Mesenchymal stem cell (in vitro differentiated cells and primary cell): ENCODE results near the gene RBM23.

Experiments
- DNase-seq: peaks from one replicate; pipeline ENCODE4 v3.0.0-alpha.2; 2013
- H2AFZ ChIP-seq: one replicate; pipeline ENCODE4 v1.6.1; 2013; ENCODE audit warnings: low read depth, mild to moderate bottlenecking, control low read depth, inconsistent platforms, low read length, moderate library complexity
- H2AK5ac ChIP-seq: 2 replicates; pipeline ENCODE4 v1.6.1; 2013; ENCODE audit warnings: low read length, moderate library complexity, mild to moderate bottlenecking, inconsistent platforms; ENCODE audit not compliant: severe bottlenecking
- H2BK120ac ChIP-seq: one replicate; pipeline ENCODE4 v1.6.1; 2013; ENCODE audit warnings: low read depth, mild to moderate bottlenecking, inconsistent platforms, low read length, moderate library complexity
- H2BK12ac ChIP-seq, 2 experiments: one replicate each; pipeline ENCODE4 v1.6.1; 2013; ENCODE audit warnings: inconsistent platforms in 2 of 2, low read length in 2 of 2, mild to moderate bottlenecking in 2 of 2, moderate library complexity in 2 of 2, control low read depth in 1 of 2
- H2BK15ac ChIP-seq: one replicate; pipeline ENCODE4 v1.6.1; 2013; ENCODE audit warnings: mild to moderate bottlenecking, low read depth, inconsistent platforms; ENCODE audit not compliant: poor library complexity, severe bottlenecking
- H2BK5ac ChIP-seq: 2 replicates; pipeline ENCODE4 v1.6.1; 2013; ENCODE audit warnings: low read depth, mild to moderate bottlenecking, low read length, control low read depth, inconsistent platforms; ENCODE audit not compliant: poor library complexity, severe bottlenecking
- H3K14ac ChIP-seq, 2 experiments: one replicate each; pipeline ENCODE4 v1.6.1; 2013; ENCODE audit warnings: inconsistent platforms in 2 of 2, low read length in 2 of 2, control low read depth in 1 of 2, mild to moderate bottlenecking in 1 of 2, moderate library complexity in 1 of 2
- H3K18ac ChIP-seq, 2 experiments: one replicate each; pipeline ENCODE4 v1.6.1; 2013; ENCODE audit warnings: inconsistent platforms in 2 of 2, low read length in 2 of 2, control low read depth in 1 of 2, low read depth in 1 of 2, mild to moderate bottlenecking in 1 of 2
- H3K23ac ChIP-seq, 2 experiments: one replicate each; pipeline ENCODE4 v1.6.1; 2013; ENCODE audit warnings: inconsistent platforms in 2 of 2, low read length in 2 of 2, mild to moderate bottlenecking in 2 of 2, moderate library complexity in 2 of 2, control low read depth in 1 of 2
- H3K27ac ChIP-seq: 2 replicates; pipeline ENCODE4 v1.5.1; 2013; ENCODE audit warnings: mild to moderate bottlenecking, moderate library complexity, low read length, control low read depth, inconsistent platforms; ENCODE audit not compliant: poor library complexity, severe bottlenecking
- H3K27me3 ChIP-seq, 2 experiments: 2 replicates each; pipeline versions ENCODE4 v1.6.1 to v1.7.0; 2013; ENCODE audit warnings: low read length in 2 of 2, mild to moderate bottlenecking in 2 of 2, moderate library complexity in 2 of 2, control low read depth in 1 of 2, inconsistent platforms in 1 of 2; ENCODE audit not compliant: control insufficient read depth in 1 of 2, insufficient read depth in 1 of 2
- H3K36me3 ChIP-seq, 2 experiments: 2 replicates each; pipeline versions ENCODE4 v1.6.1 to v1.7.0; 2013; ENCODE audit warnings: low read length in 2 of 2, control low read depth in 1 of 2, inconsistent platforms in 1 of 2, low read depth in 1 of 2, mild to moderate bottlenecking in 1 of 2; ENCODE audit not compliant: insufficient read depth in 2 of 2, control insufficient read depth in 1 of 2
- H3K4ac ChIP-seq, 2 experiments: one replicate each; pipeline ENCODE4 v1.6.1; 2013; ENCODE audit warnings: inconsistent platforms in 2 of 2, low read length in 2 of 2, mild to moderate bottlenecking in 2 of 2, moderate library complexity in 2 of 2, control low read depth in 1 of 2, low read depth in 1 of 2
- H3K4me1 ChIP-seq: 2 replicates; pipeline ENCODE4 v1.6.1; 2013; ENCODE audit warnings: low read depth, low read length, control low read depth; ENCODE audit not compliant: control insufficient read depth, insufficient read depth
- H3K4me2 ChIP-seq: 2 replicates; pipeline ENCODE4 v1.6.1; 2013; ENCODE audit warnings: low read length, mild to moderate bottlenecking, inconsistent platforms; ENCODE audit not compliant: poor library complexity, severe bottlenecking
- H3K4me3 ChIP-seq, 2 experiments: 2 replicates each; pipeline versions ENCODE4 v1.5.1 to v1.7.0; 2013; ENCODE audit warnings: low read length in 2 of 2, mild to moderate bottlenecking in 2 of 2, control low read depth in 1 of 2, low read depth in 1 of 2; ENCODE audit not compliant: insufficient read depth in 1 of 2
- H3K79me1 ChIP-seq: replicated peaks from 2 replicates; pipeline ENCODE4 v1.6.1; 2013; ENCODE audit warnings: mild to moderate bottlenecking, control low read depth, low read length, inconsistent platforms; ENCODE audit not compliant: poor library complexity, severe bottlenecking
- H3K9ac ChIP-seq: 2 replicates; pipeline ENCODE4 v1.7.0; 2013; ENCODE audit warnings: mild to moderate bottlenecking, low read length, moderate library complexity
- H3K9me3 ChIP-seq: 2 replicates; pipeline ENCODE4 v1.7.0; 2013; ENCODE audit warnings: mild to moderate bottlenecking, low read length; ENCODE audit not compliant: control insufficient read depth
- H4K8ac ChIP-seq: one replicate; pipeline ENCODE4 v1.6.1; 2013; ENCODE audit warnings: inconsistent platforms, mild to moderate bottlenecking, low read length, moderate library complexity
- H4K91ac ChIP-seq: one replicate; pipeline ENCODE4 v1.6.1; 2013; ENCODE audit warnings: mild to moderate bottlenecking, low read length, inconsistent platforms
- WGBS: methylation state at CpG from one replicate; pipeline ENCODE4 v1.1.7; 2013; ENCODE audit warnings: mixed read lengths; 5-methylcytosine and 5-hydroxymethylcytosine counted together

The RBM23 gene

GRCh38 chr14:22926316-22926715, 7.4 kb upstream of the RBM23 start:
- Histone ChIP-seq H2BK12ac (peak overlapping the region in 1 of 2 experiments; percentile 6), H3K14ac (no peak overlapping the region), H3K9ac (no peak overlapping the region), H4K8ac (no peak overlapping the region), H2AFZ (no peak overlapping the region), H3K27ac (no peak overlapping the region), H3K18ac (no peak overlapping the region), H2AK5ac (no peak overlapping the region), H3K4me1 (peaks cover 10% of the 10 kb centered on the region), H3K23ac (no peak overlapping the region), H2BK5ac (no peak overlapping the region), H3K4ac (no peak overlapping the region), H2BK15ac (no peak overlapping the region), H4K91ac (no peak overlapping the region), H3K9me3 (no peaks in the 10 kb centered on the region), H2BK120ac (no peak overlapping the region), H3K4me2 (no peak overlapping the region), H3K36me3 (peaks cover 29 to 56% of the 10 kb centered on the region in 2 experiments), H3K4me3 (no peak overlapping the region), H3K27me3 (no peaks in the 10 kb centered on the region), H3K79me1 (peaks cover 27% of the 10 kb centered on the region)
- 69% methylated on average over 3 of the region's 4 CpGs for WGBS
- DNase-seq: no peak

- no peaks in the 10 kb centered on the region for H3K27me3 ChIP-seq
- H3K18ac ChIP-seq: no peak overlapping the region
- no peak overlapping the region for H3K4ac ChIP-seq
- no peak overlapping the region for H3K27ac ChIP-seq
- H2BK5ac ChIP-seq: no peak overlapping the region
- no peak overlapping the region for H3K14ac ChIP-seq
- H3K9me3 ChIP-seq: no peaks in the 10 kb centered on the region
- peaks cover 8% of the 10 kb centered on the region for H3K4me1 ChIP-seq
- no peak overlapping the region for H2BK120ac ChIP-seq
- WGBS: 91% methylated on average over 8 of the region's 8 CpGs
- peaks cover 33 to 64% of the 10 kb centered on the region in 2 experiments for H3K36me3 ChIP-seq
- no peak overlapping the region for H4K8ac ChIP-seq
- no peak overlapping the region for H3K4me2 ChIP-seq
- peaks cover 27% of the 10 kb centered on the region for H3K79me1 ChIP-seq
- H3K4me3 ChIP-seq: no peak overlapping the region
- H2BK12ac ChIP-seq: no peak overlapping the region
- H3K23ac ChIP-seq: no peak overlapping the region
- no peak overlapping the region for H2AFZ ChIP-seq
- no peak overlapping the region for H3K9ac ChIP-seq
- no peak overlapping the region for H2BK15ac ChIP-seq
- DNase-seq: no peak
- no peak overlapping the region for H2AK5ac ChIP-seq
- no peak overlapping the region for H4K91ac ChIP-seq
Measured at GRCh38 chr14:22925513-22925912, 6.6 kb upstream of the RBM23 start.

GRCh38 chr14:22923746-22924145, 4.8 kb upstream of the RBM23 start:
- Histone ChIP-seq H3K36me3 (peaks cover 36 to 72% of the 10 kb centered on the region in 2 experiments), H3K4me1 (peaks cover 6% of the 10 kb centered on the region), H4K91ac (no peak overlapping the region), H2AFZ (no peak overlapping the region), H3K9me3 (no peaks in the 10 kb centered on the region), H2BK12ac (no peak overlapping the region), H3K14ac (no peak overlapping the region), H3K9ac (no peak overlapping the region), H2BK15ac (no peak overlapping the region), H3K4ac (no peak overlapping the region), H3K79me1 (peaks cover 27% of the 10 kb centered on the region), H3K18ac (no peak overlapping the region), H3K27me3 (no peaks in the 10 kb centered on the region), H3K23ac (no peak overlapping the region), H3K4me3 (no peak overlapping the region), H2BK120ac (no peak overlapping the region), H2BK5ac (no peak overlapping the region), H2AK5ac (no peak overlapping the region), H3K27ac (no peak overlapping the region), H3K4me2 (no peak overlapping the region), H4K8ac (no peak overlapping the region)
- no peak for DNase-seq
- 98% methylated on average over 4 of the region's 5 CpGs for WGBS

- Histone ChIP-seq H3K4me1 (peaks cover 2% of the 10 kb centered on the region), H2BK15ac (no peak overlapping the region), H4K8ac (no peak overlapping the region), H2BK120ac (no peak overlapping the region), H2BK12ac (no peak overlapping the region), H3K4ac (no peak overlapping the region), H3K23ac (no peak overlapping the region), H2BK5ac (no peak overlapping the region), H3K9me3 (no peaks in the 10 kb centered on the region), H3K4me2 (no peak overlapping the region), H3K18ac (no peak overlapping the region), H2AFZ (no peak overlapping the region), H3K4me3 (no peak overlapping the region), H2AK5ac (no peak overlapping the region), H3K36me3 (peaks cover 36 to 71% of the 10 kb centered on the region in 2 experiments), H4K91ac (no peak overlapping the region), H3K79me1 (peaks cover 25% of the 10 kb centered on the region), H3K14ac (no peak overlapping the region), H3K27me3 (no peaks in the 10 kb centered on the region), H3K9ac (no peak overlapping the region), H3K27ac (peak overlapping the region; percentile 21)
- no peak for DNase-seq
- WGBS: 96% methylated on average over 2 of the region's 2 CpGs
Measured at GRCh38 chr14:22922294-22922693, 3.3 kb upstream of the RBM23 start.
